Osteoblast (primary cell): ENCODE data around the gene SPATA3. TPM values are rescaled to one million over a fixed set of nuclear protein-coding genes. Genes with fewer than 3 reads are reported as not detected.

Source experiments
- DNase-seq: peaks from one replicate; pipeline ENCODE4 v3.0.0; 2011; ENCODE audit warnings: low spot score, mixed read lengths; ENCODE audit not compliant: insufficient read length; ENCODE audit errors: missing footprints
- H2AFZ ChIP-seq: 2 replicates; pipeline ENCODE4 v1.6.0; 2011; ENCODE audit warnings: mild to moderate bottlenecking, low read length
- H3K27ac ChIP-seq: 2 replicates; pipeline ENCODE4 v1.5.1; 2011; ENCODE audit warnings: mild to moderate bottlenecking, low read depth, low read length, moderate library complexity
- H3K27me3 ChIP-seq: 2 replicates; pipeline ENCODE4 v1.6.0; 2012; ENCODE audit warnings: mild to moderate bottlenecking, control low read depth, inconsistent platforms, low read length, moderate library complexity; ENCODE audit not compliant: insufficient read depth
- H3K36me3 ChIP-seq: 2 replicates; pipeline ENCODE4 v1.5.1; 2011; ENCODE audit warnings: mild to moderate bottlenecking, low read length, control low read depth, moderate library complexity; ENCODE audit not compliant: insufficient read depth
- H3K4me1 ChIP-seq: 2 replicates; pipeline ENCODE4 v1.5.1; 2011; ENCODE audit warnings: mild to moderate bottlenecking, low read length, control low read depth, moderate library complexity; ENCODE audit not compliant: insufficient read depth
- H3K4me2 ChIP-seq: 2 replicates; pipeline ENCODE4 v1.6.0; 2011; ENCODE audit warnings: mild to moderate bottlenecking, low read length; ENCODE audit not compliant: insufficient read depth
- H3K4me3 ChIP-seq: fragments of 200-600 bp; sonication (generic); 3 replicates; pipeline ENCODE4 v1.5.1; 2012; ENCODE audit warnings: mild to moderate bottlenecking, low read length, inconsistent platforms; ENCODE audit not compliant: insufficient read depth
- H3K79me2 ChIP-seq: 2 replicates; pipeline ENCODE4 v1.6.0; 2012; ENCODE audit warnings: mild to moderate bottlenecking, low read length, control low read depth, inconsistent platforms; ENCODE audit not compliant: insufficient read depth
- H3K9me3 ChIP-seq: 2 replicates; pipeline ENCODE4 v1.5.1; 2011; ENCODE audit warnings: low read depth, low read length, control low read depth
- H4K20me1 ChIP-seq: 2 replicates; pipeline ENCODE4 v1.6.0; 2012; ENCODE audit warnings: mild to moderate bottlenecking, low read length, control low read depth; ENCODE audit not compliant: insufficient read depth
- CTCF ChIP-seq: IDR thresholded peaks from 2 replicates; pipeline ENCODE4 v1.5.1; 2011; ENCODE audit warnings: mild to moderate bottlenecking, low read depth, low read length, moderate library complexity; ENCODE audit errors: extremely low read depth
- total RNA-seq: library from RNA; depleted of rRNA; stranded (reverse); fragments of >200 nt; gene quantifications from 2 replicates; pipeline ENCODE4 v1.2.3, GENCODE V29; 2012

The SPATA3 gene
- total RNA-seq, 1 donor: not detected

DNA sequence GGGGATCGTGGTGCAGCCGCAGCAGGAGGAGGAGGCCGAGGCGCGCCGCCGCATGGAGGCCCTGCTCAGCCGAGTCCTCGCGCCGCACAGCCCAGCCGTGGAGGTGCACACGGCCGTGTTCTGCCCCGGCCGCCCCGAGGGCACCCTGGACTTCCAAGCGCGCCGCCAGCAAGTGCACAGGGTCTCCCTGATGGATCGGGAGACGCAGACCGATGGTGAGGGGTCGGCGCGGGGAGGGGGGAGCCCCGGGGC is 5.1 kb upstream of the SPATA3 start:
- no peak for DNase-seq
- no peak overlapping the region for H2AFZ ChIP-seq
- H3K4me2 ChIP-seq: no peak overlapping the region
- no peak for TF ChIP-seq CTCF
- H3K79me2 ChIP-seq: no peaks in the 10 kb centered on the region
- no peaks in the 10 kb centered on the region for H3K9me3 ChIP-seq
- H3K27me3 ChIP-seq: peaks cover 11% of the 10 kb centered on the region
- H3K27ac ChIP-seq: no peak overlapping the region
- no peaks in the 10 kb centered on the region for H3K36me3 ChIP-seq
- no peaks in the 10 kb centered on the region for H4K20me1 ChIP-seq
- H3K4me1 ChIP-seq: peaks cover 4% of the 10 kb centered on the region
- H3K4me3 ChIP-seq: no peak overlapping the region

DNA sequence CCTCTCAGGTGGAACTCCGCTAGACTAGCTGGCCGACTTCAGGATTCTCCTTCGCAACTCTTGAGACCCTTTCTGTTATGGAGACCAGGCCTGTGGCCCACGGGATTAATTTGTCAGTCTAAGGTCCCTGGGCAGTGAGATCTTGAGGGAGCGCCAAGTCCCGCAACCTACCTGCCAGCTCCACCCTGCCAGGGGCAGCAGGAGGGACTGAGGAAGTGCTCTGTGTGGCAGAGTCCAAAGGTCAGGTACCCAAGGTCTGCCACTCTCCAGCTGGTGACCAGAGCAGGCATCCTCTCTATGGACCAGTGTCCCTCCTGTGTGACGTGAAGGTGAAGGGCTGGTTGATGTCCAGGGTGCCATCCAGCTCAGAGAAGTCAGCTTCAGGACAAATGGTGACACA is 4.3 kb upstream of the SPATA3 start:
- Histone ChIP-seq H3K36me3 (no peaks in the 10 kb centered on the region), H3K27ac (no peak overlapping the region), H3K4me2 (no peak overlapping the region), H2AFZ (no peak overlapping the region), H4K20me1 (no peaks in the 10 kb centered on the region), H3K9me3 (no peaks in the 10 kb centered on the region), H3K4me1 (peaks cover 4% of the 10 kb centered on the region), H3K4me3 (no peak overlapping the region), H3K27me3 (peaks cover 15% of the 10 kb centered on the region), H3K79me2 (no peaks in the 10 kb centered on the region)
- no peak for DNase-seq
- no peak for TF ChIP-seq CTCF

- Histone ChIP-seq H3K27ac (no peak overlapping the region), H4K20me1 (no peaks in the 10 kb centered on the region), H2AFZ (no peak overlapping the region), H3K27me3 (peaks cover 24% of the 10 kb centered on the region), H3K36me3 (no peaks in the 10 kb centered on the region), H3K4me3 (no peak overlapping the region), H3K4me1 (peaks cover 4% of the 10 kb centered on the region), H3K4me2 (no peak overlapping the region), H3K9me3 (no peaks in the 10 kb centered on the region), H3K79me2 (no peaks in the 10 kb centered on the region)
- TF ChIP-seq CTCF: no peak
- no peak for DNase-seq
Observed at GRCh38 chr2:230996661-230997060, 740 bp downstream of the SPATA3 start.

DNA sequence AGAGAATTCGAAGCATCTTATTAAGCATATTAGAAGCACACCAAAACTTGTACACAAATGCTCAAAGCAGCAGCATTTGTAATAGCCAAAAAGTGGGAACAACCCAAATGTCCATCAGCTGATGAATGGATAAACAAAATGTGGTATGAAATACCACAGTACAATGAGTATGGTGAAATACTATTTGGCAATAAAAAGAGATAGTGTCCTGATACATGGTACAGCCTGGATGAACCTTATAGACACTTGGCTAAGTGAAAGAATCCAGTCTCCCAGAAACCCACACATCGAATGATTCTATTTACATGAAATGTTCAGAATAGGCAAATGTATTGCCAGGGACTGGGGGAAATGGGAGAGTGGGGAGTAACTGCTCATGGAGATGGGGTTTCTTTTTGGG is 3.0 kb downstream of the SPATA3 start:
- no peak for TF ChIP-seq CTCF
- Histone ChIP-seq H3K27me3 (peaks cover 21% of the 10 kb centered on the region), H3K9me3 (no peaks in the 10 kb centered on the region), H3K4me1 (peaks cover 13% of the 10 kb centered on the region), H3K4me2 (no peak overlapping the region), H4K20me1 (no peaks in the 10 kb centered on the region), H3K27ac (no peak overlapping the region), H3K4me3 (no peak overlapping the region), H2AFZ (no peak overlapping the region), H3K36me3 (no peaks in the 10 kb centered on the region), H3K79me2 (no peaks in the 10 kb centered on the region)
- no peak for DNase-seq
